ENCODE measurements around the gene BSX.
A peak's percentile ranks its signal among the peaks of the same experiment; 100 is the strongest.

Gene BSX

DNA sequence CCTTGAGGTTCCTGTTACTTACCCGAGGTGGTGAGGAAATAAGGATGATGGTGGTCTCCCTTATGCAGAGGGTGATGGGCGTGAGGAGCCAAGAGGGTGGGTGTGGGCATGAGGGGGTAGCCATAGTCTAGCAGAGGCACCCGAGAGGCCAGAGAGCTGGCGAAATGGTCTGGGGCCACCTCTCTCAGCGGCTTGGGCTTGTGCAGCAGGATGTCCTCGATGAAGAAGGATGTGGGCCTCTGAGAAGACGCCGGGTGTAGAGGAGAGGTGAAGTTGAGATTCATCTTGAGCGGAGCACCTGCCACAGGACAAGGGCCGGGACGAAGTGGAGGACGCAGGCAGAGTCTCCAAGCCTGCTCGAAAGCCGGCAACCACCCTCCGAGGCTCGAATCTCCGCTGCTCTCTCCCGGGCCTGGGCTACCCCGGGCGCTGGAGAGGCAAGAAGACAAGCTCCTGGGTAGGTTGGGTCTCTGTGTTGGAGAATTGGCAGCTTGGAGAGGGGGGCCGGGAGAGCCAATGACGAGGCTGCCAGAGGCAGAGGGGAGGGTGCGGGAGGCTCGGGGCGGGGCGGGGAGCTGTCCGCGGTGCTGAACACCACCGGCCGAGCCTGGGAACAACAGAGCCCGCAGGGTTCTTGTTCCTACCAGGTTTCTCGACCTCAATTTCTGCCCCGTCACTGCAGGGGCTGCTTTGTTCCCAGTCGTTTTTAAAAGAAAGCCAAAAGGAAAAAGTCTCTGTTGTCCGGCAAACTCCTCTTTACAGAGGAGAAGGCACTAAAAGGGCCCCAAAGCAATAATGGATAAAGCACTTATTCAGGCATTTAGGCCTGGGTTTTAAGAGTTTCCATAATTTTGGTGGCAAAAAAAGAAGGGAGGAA is at the start of gene BSX:
TSS of gene BSX (minus strand) at position 447 of the 877 bp plus-strand sequence. CDS start at position 284, 163 bp downstream.
- peak; percentile 58 for DNase-seq

GRCh38 chr11:123030517-123030916 is 48.9 kb upstream of the BSX start:
- no peak for DNase-seq

DNA sequence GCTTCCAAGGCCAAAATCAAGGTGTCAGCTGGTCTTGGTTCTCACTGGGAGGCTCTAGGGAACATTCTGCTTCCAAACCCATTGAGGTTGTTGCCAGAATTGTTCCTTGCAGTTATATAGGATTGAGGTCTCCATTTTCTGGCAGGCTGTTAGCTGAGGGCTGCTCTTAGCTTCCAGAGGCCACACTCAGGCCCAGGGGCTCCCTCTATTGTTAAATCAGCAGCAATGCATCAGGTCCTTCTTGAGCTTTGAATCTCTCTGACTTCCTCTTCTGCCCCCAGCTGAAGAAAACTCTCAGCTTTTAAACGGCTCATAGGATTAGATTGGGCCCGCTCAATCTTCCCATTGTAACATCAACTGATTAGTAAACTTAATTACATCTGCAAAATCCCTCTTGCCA is 39.3 kb upstream of the BSX start:
- peak; percentile 82 for DNase-seq

DNA sequence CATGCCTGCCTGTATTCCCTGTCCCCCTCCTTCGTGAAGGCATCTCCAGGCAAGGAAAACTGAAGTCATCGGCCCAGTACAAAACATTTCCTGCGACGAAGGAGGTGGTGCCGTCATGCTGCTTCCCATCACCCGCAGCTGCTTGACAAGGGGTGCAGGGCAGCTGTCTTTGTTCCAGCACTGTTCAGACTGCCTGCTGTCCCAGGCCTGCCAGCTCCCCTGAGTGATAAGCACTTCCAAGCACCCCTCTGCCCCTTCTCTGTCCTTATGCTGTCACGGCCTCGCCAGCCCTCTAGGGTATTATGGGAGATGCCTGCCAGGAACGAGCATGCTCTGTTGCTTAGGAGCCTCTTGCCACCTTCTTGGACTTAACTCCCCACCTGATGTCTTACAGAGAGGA is 37.1 kb upstream of the BSX start:
- DNase-seq: no peak

DNA sequence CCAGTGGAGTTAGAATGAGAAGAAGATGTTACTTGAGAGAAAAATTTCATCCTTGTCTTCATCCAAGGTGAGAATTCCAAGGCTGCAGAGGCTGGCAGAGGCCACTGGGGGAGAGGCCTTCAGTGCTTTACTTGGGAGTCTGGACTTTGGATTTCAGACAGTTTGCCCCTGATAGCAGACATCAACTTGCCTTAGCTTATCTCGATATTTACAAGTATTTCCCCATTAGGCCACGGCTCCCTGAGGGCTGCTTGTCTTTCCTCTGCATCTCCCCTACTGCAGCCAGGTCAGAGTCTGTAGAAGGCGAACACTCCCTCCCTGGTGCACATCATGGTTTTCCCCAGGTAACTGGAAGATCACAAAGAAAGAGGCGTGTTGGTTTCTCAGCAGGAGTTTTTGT is 29.9 kb upstream of the BSX start:
- DNase-seq: no peak

DNA sequence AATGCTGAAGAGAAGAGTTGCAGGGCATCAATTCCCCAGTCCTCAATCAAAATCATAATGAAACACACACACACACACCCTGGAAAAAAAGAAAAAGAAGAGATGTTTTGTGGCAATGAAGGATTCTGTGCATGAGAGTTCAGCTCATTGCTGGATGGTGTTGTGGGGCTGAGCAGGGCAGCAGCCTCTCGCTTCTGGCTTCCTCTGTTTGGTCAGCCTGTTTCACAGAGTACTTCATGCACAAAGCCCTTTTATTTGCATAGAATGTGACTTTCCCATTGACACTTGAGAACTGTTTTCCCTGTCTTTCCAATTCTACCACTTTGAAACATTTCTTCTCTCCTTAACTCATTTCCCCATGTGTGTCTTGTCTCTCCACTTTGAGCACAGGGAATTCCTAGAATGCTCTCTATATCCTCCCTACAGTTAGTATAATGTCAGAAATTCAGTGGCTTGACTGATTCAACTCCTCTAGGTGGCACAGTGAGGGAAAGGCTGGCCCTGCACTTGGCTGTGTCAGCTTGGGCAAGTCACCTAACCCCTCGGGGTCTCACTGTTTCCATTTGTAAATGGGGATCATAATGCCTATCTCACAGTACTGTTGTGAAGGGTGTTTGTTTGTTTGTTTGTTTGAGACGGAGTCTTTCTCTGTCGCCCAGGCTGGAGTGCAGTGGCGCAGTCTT is 25.4 kb upstream of the BSX start:
- no peak for DNase-seq

- no peak for DNase-seq
Measured at GRCh38 chr11:123000721-123001120, 19.1 kb upstream of the BSX start.

DNA sequence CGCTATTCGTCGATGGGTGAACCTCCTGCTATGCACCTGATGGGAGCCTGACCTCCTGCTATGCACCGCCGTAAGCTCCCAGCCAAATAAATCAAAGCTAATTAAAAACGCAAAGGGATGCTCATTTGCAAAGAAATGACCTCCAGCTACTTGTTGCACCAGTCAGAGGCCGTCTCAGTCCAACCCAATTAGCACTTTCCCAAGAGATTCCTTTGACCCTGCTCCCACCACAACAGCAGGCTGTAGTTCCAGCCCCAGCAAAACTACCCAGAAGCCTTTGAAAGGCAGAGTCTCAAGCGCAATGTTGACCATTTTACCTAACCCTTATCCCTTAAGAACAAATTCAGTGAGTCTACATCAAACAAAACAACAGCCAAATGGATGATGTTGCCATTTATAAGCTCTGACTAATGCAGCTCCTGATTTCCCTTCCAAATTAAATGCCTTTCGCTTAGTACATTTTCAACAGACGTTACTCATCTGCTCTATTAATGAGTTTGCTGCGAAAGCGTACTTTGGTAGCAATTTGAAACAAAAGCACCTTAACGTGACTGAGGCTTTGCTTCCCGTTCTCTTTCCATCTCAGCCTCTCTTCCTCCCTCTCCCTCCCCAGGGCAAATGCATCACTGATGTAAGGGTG is 17.2 kb upstream of the BSX start:
- no peak for DNase-seq

DNA sequence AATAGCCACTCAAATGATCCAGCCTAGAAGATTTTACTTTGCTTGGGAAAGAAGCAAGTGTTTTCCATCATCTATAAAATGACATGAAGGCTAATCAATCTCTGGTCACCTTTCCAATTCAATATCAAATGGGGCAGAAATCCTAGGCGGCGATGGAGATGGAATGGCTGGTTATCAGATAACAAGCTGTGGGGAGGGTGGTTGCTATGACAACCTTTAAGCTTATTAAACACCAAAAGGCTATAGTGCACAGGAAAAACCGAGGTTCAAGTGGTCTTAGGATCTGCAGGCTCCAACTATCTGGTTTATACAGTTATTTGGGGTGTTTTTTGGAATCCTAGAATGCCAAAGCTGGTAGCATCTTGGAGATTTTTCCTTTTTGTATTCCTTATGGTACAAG is 13.9 kb upstream of the BSX start:
- no peak for DNase-seq

- DNase-seq: no peak
Measured at GRCh38 chr11:122984186-122985011, 2.8 kb upstream of the BSX start.

DNA sequence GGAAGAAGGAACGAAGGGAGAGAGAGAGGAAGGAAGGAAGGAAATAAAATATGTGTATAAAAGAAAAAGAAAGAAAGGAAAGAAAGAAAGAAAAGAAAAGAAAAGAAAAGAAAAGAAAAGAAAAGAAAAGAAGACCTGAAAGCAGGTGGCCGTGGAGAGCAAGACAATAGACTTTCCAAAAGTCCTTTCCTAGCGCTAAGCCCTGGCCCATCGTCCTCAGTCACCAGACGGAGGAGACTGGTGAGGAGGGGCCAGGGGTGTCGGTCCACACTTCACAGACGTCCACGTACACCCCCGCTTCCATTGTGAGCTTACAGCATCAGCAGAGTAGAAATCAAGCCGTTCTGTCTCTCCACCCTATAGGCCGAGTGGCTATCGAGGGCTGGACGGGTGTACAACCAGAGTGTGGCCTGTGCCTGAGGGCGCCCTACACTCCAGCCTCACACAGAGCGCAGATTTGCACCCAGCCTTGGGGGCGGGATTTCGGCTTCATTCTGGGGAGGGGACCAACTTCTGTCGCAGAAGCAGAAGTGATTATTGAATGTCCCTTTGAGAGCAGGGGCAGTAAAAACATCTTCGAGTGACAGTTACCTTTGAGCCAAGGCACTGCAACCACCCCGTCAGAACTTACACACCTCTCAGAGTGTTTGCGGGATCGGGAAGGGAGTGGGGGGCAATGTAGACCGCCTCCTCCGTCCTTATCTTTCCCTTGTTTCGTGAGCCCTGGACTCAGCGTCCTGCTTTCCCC is 2.0 kb upstream of the BSX start:
- DNase-seq: no peak

DNA sequence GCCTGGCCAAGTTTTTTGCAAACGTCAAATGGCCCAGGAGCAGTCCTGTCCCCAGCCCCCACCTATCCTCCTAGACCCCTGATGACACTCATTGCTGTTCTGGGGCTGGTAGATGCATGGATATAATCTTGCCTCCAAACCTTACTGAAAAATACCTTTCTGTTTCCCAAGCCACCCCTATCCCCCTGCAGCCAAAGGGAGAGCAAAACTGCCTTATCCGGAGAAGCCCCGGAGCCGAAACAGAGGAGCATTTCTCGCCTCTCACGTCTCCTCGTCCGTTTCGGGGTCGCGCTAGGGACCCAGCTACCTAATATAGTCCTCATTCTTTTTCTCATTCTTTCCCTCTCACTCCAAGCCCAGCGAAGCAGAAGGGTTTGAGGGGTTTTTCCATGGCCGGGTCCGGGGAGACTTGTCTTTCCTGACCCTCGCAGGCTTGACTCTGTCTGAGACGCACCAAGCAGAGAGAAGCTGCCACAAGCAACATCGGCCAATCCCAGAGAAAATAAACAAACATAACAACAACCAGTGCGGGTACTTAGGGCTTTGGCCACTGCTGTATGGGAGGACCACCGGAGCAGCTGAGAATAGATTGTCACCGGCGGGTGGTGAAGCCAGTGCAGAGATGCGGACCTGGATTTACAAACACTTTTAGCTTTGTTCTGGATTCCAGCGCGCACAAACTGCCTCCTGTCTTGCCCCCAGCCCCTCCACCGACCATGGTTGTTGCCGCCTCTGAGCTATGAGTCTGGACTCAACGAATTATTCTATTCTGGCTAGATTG is 1.6 kb downstream of the BSX start:
- no peak for DNase-seq

DNA sequence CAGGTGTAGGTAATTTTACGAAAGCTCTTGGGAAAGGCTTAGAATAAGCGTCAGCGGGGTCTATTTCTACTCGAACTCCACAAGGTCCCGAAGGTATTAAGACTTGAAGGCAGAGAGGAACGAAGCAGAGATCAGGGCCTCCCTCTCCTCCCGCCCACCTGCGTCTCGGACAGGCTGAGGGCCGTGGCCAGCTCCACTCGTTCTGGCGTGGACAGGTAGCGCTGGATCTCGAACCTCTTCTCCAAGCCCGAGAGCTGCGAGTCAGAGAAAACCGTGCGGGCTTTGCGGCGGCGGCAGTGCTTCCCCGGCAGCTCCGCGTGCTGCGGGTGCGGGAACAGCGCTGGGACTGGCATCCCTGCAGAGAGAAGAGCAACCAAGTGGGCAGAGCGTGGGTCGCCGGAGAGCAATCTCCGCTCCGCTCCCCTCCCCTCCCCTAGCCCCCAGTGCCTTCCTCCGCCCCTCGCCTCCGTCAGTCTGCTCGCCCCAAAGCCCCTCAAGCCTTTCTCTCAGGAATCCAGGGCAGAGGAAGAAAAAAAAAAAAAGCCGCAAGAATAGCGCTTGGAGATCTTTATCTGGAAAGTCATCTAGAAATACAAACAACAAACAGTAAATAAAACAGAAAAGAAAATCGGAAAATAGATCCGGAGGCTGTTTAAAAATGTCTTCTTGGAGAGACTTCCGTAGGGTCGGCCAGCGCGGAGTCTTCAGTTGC is 2.4 kb downstream of the BSX start:
- no peak for DNase-seq

DNA sequence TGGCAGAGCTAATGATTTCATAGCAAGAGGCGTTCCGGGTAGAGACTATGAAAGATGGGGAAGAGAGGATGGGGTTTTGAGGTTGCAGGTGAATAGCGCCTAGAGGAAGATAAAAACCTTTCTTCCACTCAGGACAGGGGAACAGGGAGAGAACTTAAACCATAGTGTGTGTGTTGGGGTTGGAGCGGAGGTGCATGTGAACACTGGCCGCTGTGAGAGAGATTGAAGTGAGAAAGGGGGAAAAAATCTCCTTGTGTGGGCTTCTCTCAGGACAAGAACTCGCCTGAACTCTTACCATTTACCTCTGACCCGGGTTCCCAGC is 3.4 kb downstream of the BSX start:
- DNase-seq: no peak

DNA sequence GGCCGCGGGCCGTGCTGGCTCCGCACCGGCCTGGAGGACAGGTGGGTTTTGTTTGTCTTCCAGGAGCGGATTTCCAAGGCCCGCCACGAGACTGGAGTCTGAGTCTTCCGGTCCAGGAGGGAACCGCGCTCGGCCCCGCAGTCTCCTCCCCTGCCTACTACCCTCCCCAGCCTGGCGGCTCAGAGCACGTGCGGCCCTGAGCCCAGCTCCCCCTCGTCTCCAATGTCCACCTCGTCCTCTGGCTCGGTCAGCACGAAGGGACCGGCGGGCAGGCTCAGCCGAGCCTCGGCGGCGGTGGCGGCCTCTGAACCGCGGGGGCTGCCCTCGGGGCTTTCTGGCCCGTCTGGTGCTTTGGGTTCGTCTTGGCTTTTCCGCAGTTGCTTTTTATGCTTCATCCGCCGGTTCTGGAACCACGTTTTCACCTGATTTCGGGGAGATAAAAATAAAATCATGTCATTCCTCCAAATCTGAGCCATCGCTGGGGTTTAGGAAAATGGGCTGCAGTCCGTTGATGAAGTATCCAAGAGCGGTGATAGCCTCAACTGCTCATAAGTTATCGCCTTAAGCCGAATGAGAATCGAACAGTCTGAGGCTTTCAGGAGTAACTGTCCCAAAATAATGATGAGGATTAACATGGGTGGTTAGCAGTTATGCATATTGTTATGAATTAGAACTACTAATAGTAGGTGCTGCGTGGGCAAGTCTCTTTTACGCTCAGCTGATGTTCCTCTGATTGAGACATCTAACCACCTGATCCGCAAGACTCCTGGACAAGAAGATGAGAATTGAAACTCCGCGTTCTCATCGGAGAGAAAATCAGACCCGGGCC is 4.0 kb downstream of the BSX start:
- DNase-seq: no peak

DNA sequence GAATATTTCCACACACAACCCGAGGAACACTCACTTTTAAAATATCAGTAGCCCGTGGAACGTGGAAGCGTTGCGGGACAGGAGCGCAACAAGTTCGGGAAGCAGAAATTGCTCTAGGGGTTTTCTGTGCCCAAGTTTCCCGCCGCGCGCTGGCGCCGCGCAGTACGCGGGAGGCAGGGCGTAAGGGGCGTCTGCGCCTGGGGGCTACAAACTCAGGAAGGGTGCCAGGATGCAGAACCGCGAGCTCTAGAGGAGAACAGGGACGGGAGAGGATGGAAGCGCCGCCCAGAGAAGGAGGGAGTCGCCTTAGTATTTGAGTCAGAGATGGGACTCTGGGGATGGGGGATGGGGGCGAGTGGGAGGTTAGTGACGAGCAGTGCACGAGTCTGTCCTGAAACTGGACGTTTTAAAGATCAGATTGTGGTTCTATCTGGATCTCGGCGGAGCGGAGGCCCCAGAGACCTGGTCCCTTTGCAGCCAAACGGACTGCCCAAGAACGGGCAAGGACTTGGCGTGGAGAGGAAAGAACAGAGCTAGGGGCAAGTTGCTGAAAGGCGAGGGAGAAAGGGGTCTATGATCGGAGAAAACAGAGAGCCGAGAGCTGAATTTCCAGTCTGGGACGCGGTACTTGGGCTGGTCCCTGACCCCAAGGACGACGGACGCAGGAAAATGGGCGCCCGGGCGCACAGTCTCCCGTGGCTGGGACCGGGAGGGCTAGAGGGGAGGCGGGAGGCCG is 4.7 kb downstream of the BSX start:
- DNase-seq: no peak

- no peak for DNase-seq
Measured at GRCh38 chr11:122976061-122976733, 5.4 kb downstream of the BSX start.

- no peak for DNase-seq
Measured at GRCh38 chr11:122963961-122964360, 17.7 kb downstream of the BSX start.

- DNase-seq: no peak
Measured at GRCh38 chr11:122954455-122954854, 27.2 kb downstream of the BSX start.

Measured in MV-4-11 (cell line).